ENCODE results near the gene SLC12A8.

Gene SLC12A8

DNA sequence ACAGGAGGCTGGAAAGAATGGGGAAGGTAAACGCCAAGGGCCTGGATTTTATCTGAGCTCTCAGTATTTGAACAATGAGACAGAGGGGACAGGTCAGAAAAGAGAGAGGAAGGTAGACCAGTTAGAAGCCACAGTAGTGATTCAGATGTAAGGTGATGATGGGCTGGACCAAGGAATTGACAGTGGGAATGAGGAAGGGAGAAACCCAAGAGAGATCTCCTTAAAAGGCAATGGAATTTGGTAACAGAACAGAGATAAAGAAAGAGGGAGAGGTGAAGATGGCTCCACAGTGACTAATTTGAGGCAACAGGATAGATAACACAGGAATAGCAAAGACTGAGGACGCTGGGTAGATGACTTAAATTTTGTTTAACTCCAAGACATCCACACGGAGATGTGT is 145.3 kb downstream of the SLC12A8 start:
- H3K4me3 ChIP-seq, result no peak overlapping the region
- H3K36me3 ChIP-seq, result no peaks in the 10 kb centered on the region
- H3K9me3 ChIP-seq (replicated peaks in 1 of 11), result peaks cover 0 to 12% (median 5%) of the 10 kb centered on the region in 11 experiments; a peak in 7 of 22 replicates
- no peaks in the 10 kb centered on the region for H3K27me3 ChIP-seq
- no peak overlapping the region for H3K4me2 ChIP-seq
- TF ChIP-seq Cebpa-rat (IDR thresholded peaks at IDR 0.05), result no peak
- H3K9ac ChIP-seq, result no peak overlapping the region
- peaks cover 14 to 28% (median 18%) of the 10 kb centered on the region in 10 experiments for H3K4me1 ChIP-seq
- no peaks in the 10 kb centered on the region for H4K20me1 ChIP-seq
- H3K27ac ChIP-seq, result no peak overlapping the region

DNA sequence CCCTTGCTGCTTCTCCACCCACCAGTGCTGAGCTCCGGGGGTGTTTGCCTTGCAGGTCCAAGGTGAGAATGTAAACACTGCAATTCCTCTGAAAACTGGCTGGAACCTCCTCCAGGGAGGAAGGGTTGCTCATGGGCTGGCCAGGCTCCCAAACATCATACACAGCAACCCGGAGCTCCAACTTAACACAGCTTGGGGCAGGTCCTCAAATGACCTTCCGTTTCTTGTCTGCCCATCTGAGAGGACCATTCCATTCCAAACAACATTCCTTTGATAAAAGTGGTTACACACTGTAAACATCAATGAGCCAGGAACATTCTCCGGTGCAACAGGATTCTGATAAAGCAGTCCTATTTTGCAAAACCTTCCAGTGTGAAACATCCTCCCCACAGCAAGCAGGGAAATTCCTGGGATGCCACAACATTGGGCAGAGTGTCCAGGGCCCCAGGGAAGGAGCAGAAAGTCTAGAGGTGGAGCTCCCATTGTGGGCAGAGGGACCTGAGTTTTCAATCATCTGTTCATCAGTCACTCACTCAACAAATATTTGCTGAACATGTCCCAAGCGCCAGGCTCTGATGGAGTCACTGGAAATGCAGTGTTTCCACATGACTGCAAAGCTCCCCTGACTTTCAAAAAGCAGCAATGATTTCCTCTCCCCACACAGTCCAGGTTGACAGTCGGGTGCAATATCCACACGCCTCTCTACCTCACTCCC is 149.5 kb downstream of the SLC12A8 start:
- Histone ChIP-seq H3K9me3 (replicated peaks in 1 of 11) (peaks cover 0 to 12% (median 5%) of the 10 kb centered on the region in 11 experiments; a peak in 7 of 22 replicates), H3K9ac (no peak overlapping the region), H3K36me3 (no peaks in the 10 kb centered on the region), H3K4me2 (no peak overlapping the region), H4K20me1 (no peaks in the 10 kb centered on the region), H3K27ac (no peak overlapping the region), H3K4me1 (no peaks in the 10 kb centered on the region), H3K4me3 (no peak overlapping the region), H3K27me3 (peaks cover 0 to 3% (median 0%) of the 10 kb centered on the region in 11 experiments; a peak in 1 of 22 replicates)
- TF ChIP-seq Cebpa-rat (IDR thresholded peaks at IDR 0.05), result no peak

DNA sequence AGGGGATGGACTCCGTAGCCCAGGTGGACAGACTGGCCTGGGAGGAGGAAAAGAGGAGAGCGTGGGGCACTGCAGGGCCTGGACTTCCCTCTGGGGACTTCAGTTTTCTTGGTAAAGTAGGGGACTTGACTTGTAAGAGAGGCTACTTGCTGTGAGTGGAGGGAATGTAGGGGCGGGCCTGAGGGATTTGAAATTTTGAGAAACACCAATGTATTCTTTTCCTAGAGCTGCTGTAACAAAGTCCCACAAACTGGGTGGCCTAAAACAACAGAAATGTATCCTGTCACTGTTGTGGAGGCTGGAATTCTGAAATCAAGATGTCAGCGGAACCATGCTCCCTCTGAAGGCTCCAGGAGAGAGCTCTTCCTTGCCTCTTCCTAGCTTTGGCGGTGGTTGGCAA is 150.9 kb downstream of the SLC12A8 start:
- H3K9ac ChIP-seq, result no peak overlapping the region
- H3K4me1 ChIP-seq, result peaks cover 0 to 3% (median under 1%) of the 10 kb centered on the region in 10 experiments; a peak in 8 of 20 replicates
- peaks cover 0 to 12% (median 5%) of the 10 kb centered on the region in 11 experiments; a peak in 7 of 22 replicates for H3K9me3 ChIP-seq (replicated peaks in 1 of 11)
- H3K27me3 ChIP-seq, result peaks cover 0 to 6% (median 0%) of the 10 kb centered on the region in 11 experiments; a peak in 5 of 22 replicates
- H3K27ac ChIP-seq, result no peak overlapping the region
- no peak overlapping the region for H3K4me3 ChIP-seq
- no peak for TF ChIP-seq Cebpa-rat (IDR thresholded peaks at IDR 0.05)
- no peaks in the 10 kb centered on the region for H4K20me1 ChIP-seq
- no peak overlapping the region for H3K4me2 ChIP-seq
- H3K36me3 ChIP-seq, result no peaks in the 10 kb centered on the region

DNA sequence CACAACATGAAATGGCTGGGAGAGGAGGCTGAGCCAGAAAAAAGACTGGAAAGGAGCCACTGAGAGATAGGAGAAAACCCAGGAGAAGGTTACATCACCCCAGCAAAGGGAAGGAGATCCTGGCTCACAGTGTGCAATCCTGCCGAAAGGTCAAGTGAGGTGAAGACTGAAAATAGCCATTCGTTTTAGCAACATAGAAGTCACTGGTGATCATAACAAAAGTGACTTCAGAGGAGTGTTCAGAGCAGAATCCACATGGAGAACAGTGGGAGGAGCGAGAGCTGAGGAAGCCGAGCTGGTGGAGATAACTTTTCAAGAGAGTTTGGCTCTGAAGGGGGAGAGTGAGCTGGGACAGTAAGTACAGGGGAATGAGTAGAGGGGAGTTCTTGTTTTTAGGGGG is 151.4 kb downstream of the SLC12A8 start:
- H4K20me1 ChIP-seq, result no peaks in the 10 kb centered on the region
- no peak overlapping the region for H3K4me2 ChIP-seq
- peaks cover 4 to 8% (median 5%) of the 10 kb centered on the region in 10 experiments; a peak in 15 of 20 replicates for H3K4me1 ChIP-seq
- no peak overlapping the region for H3K27ac ChIP-seq
- no peak overlapping the region for H3K4me3 ChIP-seq
- H3K36me3 ChIP-seq, result no peaks in the 10 kb centered on the region
- H3K9ac ChIP-seq, result no peak overlapping the region
- H3K27me3 ChIP-seq, result peaks cover 0 to 6% (median 0%) of the 10 kb centered on the region in 11 experiments; a peak in 5 of 22 replicates
- H3K9me3 ChIP-seq (replicated peaks in 1 of 11), result peaks cover 0 to 12% (median 5%) of the 10 kb centered on the region in 11 experiments; a peak in 7 of 22 replicates
- no peak for TF ChIP-seq Cebpa-rat (IDR thresholded peaks at IDR 0.05)

DNA sequence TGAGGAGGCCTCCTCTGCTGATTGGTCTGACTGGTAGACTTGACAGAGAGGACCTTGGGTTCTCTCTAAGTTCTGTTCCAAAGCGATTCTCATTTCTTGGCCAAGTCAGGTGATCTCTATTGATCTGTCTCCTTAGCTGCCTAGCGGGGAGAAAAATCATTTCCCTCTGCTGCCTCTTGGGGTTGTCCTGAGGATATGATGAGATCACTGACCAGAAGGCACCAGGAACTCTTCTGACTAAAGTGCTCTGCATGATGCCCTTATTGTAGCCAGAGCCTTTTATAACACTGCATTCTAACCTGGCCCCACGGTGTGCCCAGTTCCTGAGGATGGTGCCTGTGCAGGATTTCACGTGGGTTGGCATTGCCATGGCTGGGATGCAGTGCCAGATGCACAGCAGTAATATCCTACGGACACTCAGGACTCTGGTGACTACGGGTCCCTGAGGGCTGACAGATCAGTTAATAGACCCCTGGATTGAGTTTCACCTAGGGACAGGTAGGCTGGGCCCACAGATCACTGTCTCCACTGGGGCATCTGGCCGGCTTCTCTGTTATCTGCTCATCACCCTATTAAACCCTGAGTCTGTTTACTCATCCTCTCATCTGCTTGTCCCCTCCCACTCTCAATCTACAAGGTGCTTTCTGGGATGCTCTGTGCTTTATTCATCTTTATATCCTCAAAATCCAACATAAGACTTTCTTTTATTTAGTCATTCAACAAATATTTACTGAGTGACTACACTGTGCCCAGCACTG is 152.9 kb downstream of the SLC12A8 start:
- H3K27me3 ChIP-seq, result peaks cover 0 to 6% (median 0%) of the 10 kb centered on the region in 11 experiments; a peak in 5 of 22 replicates

DNA sequence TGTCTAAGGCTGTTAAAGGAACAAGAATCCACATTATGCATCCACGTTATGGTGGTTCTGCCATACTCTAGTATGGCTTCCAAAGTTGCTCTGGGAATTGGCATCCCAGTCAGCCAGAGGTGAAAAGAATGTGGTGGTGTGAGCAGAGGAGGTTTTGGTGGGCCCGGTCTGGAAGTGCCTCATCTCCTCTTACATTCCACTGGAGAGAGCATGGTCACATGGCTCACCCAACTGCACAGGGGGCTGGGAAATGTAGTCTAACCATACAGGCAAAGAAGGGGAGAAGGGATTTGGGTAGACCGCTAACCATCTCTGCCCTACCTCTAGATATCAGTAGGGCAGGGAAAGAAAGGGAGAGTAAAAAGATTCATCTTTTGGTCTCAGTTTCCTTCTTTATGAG is 153.6 kb downstream of the SLC12A8 start:
- Histone ChIP-seq H4K20me1 (no peaks in the 10 kb centered on the region), H3K36me3 (no peaks in the 10 kb centered on the region), H3K27me3 (peaks cover 0 to 6% (median 0%) of the 10 kb centered on the region in 11 experiments; a peak in 5 of 22 replicates), H3K27ac (no peak overlapping the region), H3K9ac (no peak overlapping the region), H3K4me1 (peaks cover 11 to 20% (median 16%) of the 10 kb centered on the region in 10 experiments), H3K4me2 (no peak overlapping the region), H3K9me3 (replicated peaks in 1 of 11) (peaks cover 0 to 1% (median 0%) of the 10 kb centered on the region in 11 experiments; a peak in 6 of 22 replicates), H3K4me3 (no peak overlapping the region)
- TF ChIP-seq Cebpa-rat (IDR thresholded peaks at IDR 0.05), result no peak

More for the DNA sequence above, 152.9 kb downstream of the SLC12A8 start:
- Histone ChIP-seq H3K4me1 (peaks cover 5 to 13% (median 9%) of the 10 kb centered on the region in 10 experiments; a peak in 18 of 20 replicates), H3K27ac (no peak overlapping the region), H3K9ac (no peak overlapping the region), H3K36me3 (no peaks in the 10 kb centered on the region), H4K20me1 (no peaks in the 10 kb centered on the region), H3K4me3 (no peak overlapping the region), H3K9me3 (replicated peaks in 1 of 11) (peaks cover 0 to 8% (median 4%) of the 10 kb centered on the region in 11 experiments; a peak in 7 of 22 replicates), H3K4me2 (no peak overlapping the region)
- no peak for TF ChIP-seq Cebpa-rat (IDR thresholded peaks at IDR 0.05)

DNA sequence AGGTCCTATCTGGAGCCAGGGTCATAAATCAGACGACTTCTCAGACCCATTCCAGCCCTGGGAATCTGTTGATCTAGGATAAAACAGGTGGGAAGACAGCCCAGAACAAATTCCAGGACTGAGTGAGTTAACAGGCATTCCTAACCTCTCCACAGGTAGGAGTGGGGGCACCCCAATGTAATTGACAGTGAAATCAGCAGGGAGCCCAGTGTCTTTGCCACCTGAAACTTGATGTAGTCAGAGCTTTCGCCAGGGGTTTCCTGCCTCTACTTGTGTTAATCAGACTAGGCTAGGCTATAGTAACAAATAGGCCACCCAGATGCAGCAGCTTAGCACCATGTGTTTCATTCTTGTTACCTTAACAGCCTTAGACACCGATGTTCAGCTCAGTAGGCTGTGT is 154.0 kb downstream of the SLC12A8 start:
- H3K9me3 ChIP-seq (replicated peaks in 1 of 11), result no peaks in the 10 kb centered on the region
- peaks cover 0 to 6% (median 0%) of the 10 kb centered on the region in 11 experiments; a peak in 5 of 22 replicates for H3K27me3 ChIP-seq
- H3K4me3 ChIP-seq, result no peak overlapping the region
- H3K4me2 ChIP-seq, result no peak overlapping the region
- no peak for TF ChIP-seq Cebpa-rat (IDR thresholded peaks at IDR 0.05)
- peaks cover 15 to 24% (median 20%) of the 10 kb centered on the region in 10 experiments for H3K4me1 ChIP-seq
- H3K27ac ChIP-seq, result no peak overlapping the region
- no peak overlapping the region for H3K9ac ChIP-seq
- peaks cover 0 to 3% (median 0%) of the 10 kb centered on the region in 11 experiments; a peak in 2 of 22 replicates for H4K20me1 ChIP-seq
- H3K36me3 ChIP-seq, result no peaks in the 10 kb centered on the region

DNA sequence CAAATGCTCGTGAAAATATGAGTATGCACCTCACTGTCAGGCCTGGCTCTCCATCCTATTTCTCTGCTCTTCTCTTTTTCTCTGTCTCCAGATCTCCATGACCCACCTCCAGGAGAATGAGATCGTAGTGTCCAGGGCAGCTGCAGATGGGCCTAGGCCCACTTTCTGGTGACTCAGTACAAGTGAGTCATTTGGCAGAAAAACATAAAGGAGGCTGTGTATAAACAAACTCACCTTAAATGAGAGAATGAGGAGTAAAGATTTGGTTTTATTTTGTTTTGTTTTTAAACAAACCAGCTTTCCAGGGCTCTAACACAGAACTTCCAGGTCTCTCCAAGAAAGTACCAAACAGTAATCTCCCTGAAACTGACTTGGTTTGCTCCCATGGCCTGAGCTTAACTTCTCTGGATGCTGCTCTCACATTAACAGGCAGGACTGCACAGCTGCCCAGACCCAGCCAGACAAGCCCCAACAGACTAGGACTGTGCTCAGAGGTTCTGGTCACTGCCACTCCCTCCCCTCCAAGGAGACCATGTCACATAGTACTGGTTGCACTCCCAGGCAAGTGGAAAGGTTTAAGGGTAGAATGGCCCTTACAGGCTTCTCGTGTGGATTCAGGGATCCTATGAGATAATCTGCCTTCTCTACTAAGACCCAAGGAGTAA is 155.2 kb downstream of the SLC12A8 start:
- no peak overlapping the region for H3K27ac ChIP-seq
- peaks cover 27 to 36% (median 32%) of the 10 kb centered on the region in 10 experiments for H3K4me1 ChIP-seq
- no peak overlapping the region for H3K4me2 ChIP-seq
- no peak overlapping the region for H3K4me3 ChIP-seq
- H3K27me3 ChIP-seq, result peaks cover 0 to 6% (median 0%) of the 10 kb centered on the region in 11 experiments; a peak in 5 of 22 replicates
- TF ChIP-seq Cebpa-rat (IDR thresholded peaks at IDR 0.05), result no peak
- H3K36me3 ChIP-seq, result no peaks in the 10 kb centered on the region
- no peaks in the 10 kb centered on the region for H3K9me3 ChIP-seq (replicated peaks in 1 of 11)
- H4K20me1 ChIP-seq, result peaks cover 0 to 15% (median 5%) of the 10 kb centered on the region in 11 experiments; a peak in 7 of 22 replicates
- H3K9ac ChIP-seq, result no peak overlapping the region

Measured in BLaER1 treated with 17β-estradiol and CSF1 and Interleukin-3, amounts not matched to agents 10 nM and 100 nM (cell line).